CD4-positive, alpha-beta T cell treated with Interleukin-1 beta for 1 hour (primary cell): ENCODE data around the gene MAP3K10.

Experiments
- DNase-seq, 2 donors: peaks; one replicate each; pipeline ENCODE4 v3.0.0-alpha.2; 2020 to 2022

Gene MAP3K10

DNA sequence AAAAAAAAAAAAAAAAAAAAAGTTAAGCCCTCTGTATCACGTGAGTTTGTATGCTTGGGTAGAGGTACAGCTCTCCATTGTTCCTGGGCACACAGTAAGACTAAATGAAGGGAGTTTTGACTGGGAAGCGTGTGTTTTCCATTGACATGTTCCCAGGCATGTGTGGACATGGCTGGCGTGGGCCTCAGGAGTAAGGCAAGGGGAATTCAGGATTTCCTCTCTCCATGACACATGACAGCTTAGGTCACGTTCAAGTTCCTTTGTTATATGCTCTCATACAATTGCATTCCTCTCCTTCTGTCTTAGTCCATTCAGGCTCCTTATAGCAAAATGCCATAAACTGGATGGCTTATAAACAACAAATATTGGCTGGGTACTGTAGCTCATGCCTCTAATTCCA is 17.1 kb upstream of the MAP3K10 start:
- DNase-seq = no peak

- no peak for DNase-seq
These were observed 15.4 kb upstream of the MAP3K10 start for GRCh38 chr19:40175820-40176219.

GRCh38 chr19:40177286-40178070 is 13.7 kb upstream of the MAP3K10 start:
- no peak for DNase-seq

DNA sequence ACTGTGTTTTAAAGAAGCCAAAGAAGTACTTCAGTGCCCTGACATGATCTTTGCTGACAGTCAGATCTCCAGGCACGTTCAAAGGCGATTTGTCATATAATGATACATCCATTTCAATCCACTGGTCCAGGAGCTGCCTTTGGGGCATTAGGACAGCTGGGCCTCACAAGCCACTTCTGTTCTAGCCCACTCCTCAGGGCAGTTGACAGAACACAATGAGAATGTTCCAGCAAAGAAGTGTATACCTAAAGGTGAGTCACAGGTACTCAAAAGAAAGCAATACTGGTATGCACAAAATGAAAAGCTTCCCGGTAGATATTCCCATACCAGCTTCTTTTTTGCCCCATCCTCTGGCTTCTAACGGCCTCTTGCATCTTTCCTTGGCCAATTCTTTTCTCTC is 12.5 kb upstream of the MAP3K10 start:
- DNase-seq = no peak

GRCh38 chr19:40184273-40184672 is 7.0 kb upstream of the MAP3K10 start:
- no peak for DNase-seq

GRCh38 chr19:40191836-40192646 is 815 bp downstream of the MAP3K10 start:
- peak; percentile 15 to 20 for DNase-seq

DNA sequence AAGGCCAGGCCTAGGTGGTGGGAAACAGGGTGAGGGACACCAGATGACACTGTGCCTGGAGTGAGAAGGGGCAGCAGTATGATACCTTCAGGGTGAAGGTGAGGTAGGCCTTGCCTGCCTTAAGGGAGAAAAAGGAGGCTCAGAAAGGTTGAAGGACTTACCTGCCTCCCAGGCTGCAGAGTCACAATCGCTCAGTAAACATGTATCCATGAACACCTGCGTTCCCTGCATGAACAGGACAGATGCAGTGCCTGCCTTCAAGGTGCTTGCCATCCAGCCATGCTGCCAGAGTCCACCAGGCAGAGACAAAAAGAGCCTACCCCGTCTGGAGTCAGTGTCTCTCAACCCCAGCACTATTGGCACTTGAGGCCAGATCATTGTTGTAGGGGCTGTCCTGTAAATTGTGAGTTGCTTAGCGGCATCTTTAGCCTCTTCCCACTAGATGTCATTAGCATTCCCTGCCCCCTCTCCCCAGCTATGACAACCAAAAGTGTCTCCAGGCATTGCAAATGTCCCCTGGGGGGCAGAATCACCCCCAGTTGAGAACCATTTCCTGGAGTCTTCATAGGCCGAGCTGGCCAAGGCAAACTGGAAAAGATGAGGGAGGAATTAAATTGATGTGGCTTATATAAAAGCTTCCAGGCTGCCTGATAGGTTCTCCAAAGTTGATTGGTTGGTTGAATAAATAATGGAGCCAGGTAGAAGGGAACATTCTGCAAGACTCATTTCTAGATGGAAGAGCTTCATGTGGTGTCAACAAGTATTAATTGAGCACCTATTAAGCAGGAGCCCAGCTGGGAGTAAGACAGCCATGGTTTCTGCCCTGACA is 1.7 kb downstream of the MAP3K10 start:
- no peak for DNase-seq

GRCh38 chr19:40193587-40193849 is 2.3 kb downstream of the MAP3K10 start:
- no peak for DNase-seq

- DNase-seq = no peak
These were observed 7.2 kb downstream of the MAP3K10 start for GRCh38 chr19:40198272-40198990.

DNA sequence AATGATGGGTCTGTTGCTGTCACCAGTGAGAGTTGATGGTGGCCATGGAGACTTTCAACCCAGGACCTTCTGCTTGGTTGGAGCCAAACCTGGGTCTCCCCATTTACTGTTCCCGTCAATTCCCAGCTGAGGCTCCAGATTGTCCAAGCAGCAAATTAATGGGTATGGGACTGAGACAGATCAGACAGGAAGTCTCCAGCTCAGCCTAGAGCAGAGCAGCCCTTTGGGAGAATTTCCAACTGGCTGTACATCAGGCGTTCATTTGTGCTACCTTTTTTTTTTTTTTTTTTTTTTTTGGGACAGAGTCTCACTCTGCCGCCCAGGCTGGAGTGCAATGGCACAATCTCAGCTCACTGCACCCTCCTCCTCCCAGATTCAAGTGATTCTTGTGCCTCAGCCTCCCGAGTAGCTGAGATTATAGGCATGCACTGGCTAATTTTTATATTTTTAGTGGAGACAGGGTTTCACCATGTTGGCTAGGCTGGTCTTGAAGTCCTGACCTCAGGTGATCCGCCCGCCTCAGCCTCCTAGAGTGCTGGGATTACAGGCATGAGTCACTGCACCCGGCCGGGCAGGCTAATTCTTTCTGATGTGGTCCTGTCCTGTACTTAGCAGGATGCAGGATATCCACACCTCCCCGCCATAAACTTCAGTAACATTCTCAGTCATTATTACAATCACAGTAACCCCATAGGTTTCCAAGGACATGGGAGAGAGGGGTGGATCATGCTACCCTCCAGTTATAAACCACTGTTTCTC is 9.3 kb downstream of the MAP3K10 start:
- DNase-seq = no peak

DNA sequence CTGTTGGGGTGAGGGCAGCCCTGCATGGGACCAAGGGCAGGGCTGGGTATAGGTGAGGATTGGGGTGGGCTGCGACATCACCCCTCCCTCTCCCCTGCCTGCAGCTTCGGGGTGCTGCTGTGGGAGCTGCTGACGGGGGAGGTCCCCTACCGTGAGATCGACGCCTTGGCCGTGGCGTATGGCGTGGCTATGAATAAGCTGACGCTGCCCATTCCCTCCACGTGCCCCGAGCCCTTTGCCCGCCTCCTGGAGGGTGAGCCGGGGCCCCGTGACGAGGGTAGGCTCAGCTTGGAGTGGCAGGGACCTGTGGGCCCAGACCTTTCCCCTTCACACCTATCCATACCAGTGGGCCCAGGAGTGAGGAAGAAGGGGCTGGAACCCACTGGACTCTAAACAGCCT is 13.2 kb downstream of the MAP3K10 start:
- no peak for DNase-seq

DNA sequence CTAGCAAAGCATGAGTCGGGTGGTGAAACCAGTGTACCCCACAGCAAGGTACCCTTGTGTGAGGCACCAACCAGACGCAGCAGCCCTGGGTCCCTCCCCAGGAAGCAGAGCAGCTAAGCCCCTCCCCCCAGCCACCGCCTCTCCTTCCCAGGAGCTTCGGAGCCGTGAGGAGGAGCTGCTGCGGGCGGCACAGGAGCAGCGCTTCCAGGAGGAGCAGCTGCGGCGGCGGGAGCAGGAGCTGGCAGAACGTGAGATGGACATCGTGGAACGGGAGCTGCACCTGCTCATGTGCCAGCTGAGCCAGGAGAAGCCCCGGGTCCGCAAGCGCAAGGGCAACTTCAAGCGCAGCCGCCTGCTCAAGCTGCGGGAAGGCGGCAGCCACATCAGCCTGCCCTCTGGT is 14.5 kb downstream of the MAP3K10 start:
- DNase-seq = no peak

DNA sequence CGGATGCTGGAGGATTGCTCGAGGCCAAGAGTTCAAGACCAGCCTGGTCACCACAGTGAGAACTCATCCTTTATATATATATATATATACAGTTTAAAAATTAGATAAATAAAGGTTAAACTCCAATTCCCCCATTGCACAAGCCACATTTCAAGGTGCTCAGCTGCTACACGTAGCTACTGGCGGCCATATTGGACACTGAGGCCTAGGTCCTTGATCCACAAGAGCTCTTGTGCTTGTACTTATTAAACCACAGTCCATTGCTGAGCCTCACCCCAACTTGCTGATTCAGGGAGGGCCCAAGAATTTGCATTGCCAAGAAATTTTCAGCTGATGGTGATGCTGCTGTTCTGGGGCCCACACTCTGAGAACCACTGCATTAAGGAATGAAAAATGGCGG is 17.4 kb downstream of the MAP3K10 start:
- no peak for DNase-seq

- DNase-seq = no peak
These were observed 19.7 kb downstream of the MAP3K10 start for GRCh38 chr19:40210889-40211288.

DNA sequence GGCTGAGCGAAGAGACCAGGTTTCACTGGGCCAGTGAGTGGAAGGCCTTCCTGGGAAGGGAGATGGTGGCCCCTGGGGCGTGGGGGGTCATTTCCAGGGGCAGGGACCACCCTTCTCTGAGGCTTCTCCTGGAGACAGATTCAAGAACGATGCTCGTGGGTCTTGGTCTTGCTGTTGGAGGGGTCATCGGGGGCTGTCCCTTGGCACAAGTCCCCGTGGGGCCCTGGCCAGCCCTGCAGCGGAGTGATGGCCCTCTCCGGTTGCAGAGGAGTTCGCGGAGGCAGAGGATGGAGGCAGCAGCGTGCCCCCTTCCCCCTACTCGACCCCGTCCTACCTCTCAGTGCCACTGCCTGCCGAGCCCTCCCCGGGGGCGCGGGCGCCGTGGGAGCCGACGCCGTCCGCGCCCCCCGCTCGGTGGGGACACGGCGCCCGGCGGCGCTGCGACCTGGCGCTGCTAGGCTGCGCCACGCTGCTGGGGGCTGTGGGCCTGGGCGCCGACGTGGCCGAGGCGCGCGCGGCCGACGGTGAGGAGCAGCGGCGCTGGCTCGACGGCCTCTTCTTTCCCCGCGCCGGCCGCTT is 22.1 kb downstream of the MAP3K10 start:
- no peak for DNase-seq

- DNase-seq = no peak
These were observed 22.8 kb downstream of the MAP3K10 start for GRCh38 chr19:40213882-40214570.

- DNase-seq = no peak
These were observed 23.7 kb downstream of the MAP3K10 start for GRCh38 chr19:40214936-40215335.

- no peak for DNase-seq
These were observed 25.0 kb downstream of the MAP3K10 start for GRCh38 chr19:40216013-40216776.

DNA sequence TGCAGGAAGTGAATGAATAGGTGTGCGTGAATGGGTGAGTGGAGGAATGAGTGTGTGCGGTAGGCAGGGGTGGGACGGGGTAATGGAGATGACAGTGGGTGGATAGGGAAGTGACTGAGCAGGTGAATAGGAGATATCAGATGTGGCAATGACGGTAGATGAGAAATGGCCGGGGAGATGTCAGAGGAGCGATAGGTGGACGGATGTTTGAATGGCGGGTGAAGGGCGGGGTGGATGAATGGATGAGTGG is 25.5 kb downstream of the MAP3K10 start:
- no peak for DNase-seq

DNA sequence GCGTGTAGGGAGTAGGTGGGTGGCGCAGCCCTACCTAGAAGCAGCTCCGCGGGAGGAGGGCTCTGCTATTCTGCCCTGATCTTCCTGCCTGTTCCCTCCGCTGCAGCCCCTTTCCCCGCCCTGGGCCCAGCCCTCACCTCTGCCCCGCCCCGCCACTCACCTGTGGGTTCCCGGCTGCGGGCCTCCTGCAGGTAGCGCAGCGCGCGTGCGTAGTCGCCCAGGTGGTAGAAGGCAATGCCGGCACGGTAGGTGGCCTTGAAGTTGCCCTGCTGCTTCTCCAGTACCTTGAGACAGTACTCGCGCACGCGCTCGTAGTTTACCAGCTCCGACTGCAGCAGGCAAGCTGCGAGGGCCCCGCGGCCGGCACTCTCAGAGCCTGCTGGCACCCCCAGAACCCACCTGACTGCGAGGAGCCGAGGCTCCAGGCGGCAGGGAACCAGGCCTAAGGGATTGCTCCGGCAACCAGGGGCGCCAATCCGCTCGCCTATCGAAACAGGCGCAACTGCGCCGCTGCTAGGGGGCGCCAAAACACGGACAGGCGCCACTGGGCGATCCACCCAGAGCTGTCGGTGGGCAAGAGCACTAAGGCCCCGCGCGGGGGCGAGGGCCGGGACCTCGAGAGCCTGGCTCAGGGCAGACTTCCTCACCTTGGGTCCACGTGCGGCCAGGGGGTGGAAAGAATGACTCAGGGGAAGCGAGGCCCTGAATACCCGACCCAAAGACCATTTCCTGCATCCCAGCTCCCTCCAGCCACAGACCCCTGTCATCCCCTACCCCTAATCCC is 26.0 kb downstream of the MAP3K10 start:
- DNase-seq = no peak
